ENCODE data around the gene NTSR1.

GRCh38 chr20:62674370-62674769 is 34.3 kb upstream of the NTSR1 start:
- TF ChIP-seq CTCF (IDR thresholded peaks at IDR 0.05): no peak
- TF ChIP-seq POLR2A (IDR thresholded peaks at IDR 0.05): no peak

Measured in right lobe of liver (tissue), 4 donors.